BLaER1 treated with 17β-estradiol and CSF1 and Interleukin-3, amounts not matched to agents 10 nM and 100 nM (cell line): Measurements from ENCODE around the gene WDR82.

Experiments used
- H3K27ac ChIP-seq, 11 experiments: shearing (Covaris generic); formaldehyde crosslinking; 2 replicates each; pipeline ENCODE4 v1.8.1; 2022
- H3K27me3 ChIP-seq, 11 experiments: shearing (Covaris generic); formaldehyde crosslinking; 2 replicates each; pipeline ENCODE4 v1.8.1; 2022
- H3K36me3 ChIP-seq, 11 experiments: shearing (Covaris generic); formaldehyde crosslinking; 2 replicates each; pipeline ENCODE4 v1.8.1; 2022
- H3K4me1 ChIP-seq, 10 experiments: shearing (Covaris generic); formaldehyde crosslinking; 2 replicates each; pipeline ENCODE4 v1.8.1; 2022
- H3K4me2 ChIP-seq, 11 experiments: shearing (Covaris generic); formaldehyde crosslinking; 2 replicates each; pipeline ENCODE4 v1.8.1; 2022
- H3K4me3 ChIP-seq, 10 experiments: shearing (Covaris generic); formaldehyde crosslinking; 2 replicates each; pipeline ENCODE4 v1.8.1; 2022
- H3K9ac ChIP-seq, 11 experiments: shearing (Covaris generic); formaldehyde crosslinking; 2 replicates each; pipeline ENCODE4 v1.8.1; 2022
- H3K9me3 ChIP-seq, 11 experiments: shearing (Covaris generic); formaldehyde crosslinking; replicated peaks in 1 of 11; 2 replicates each; pipeline ENCODE4 v1.8.1; 2022
- H4K20me1 ChIP-seq, 11 experiments: shearing (Covaris generic); formaldehyde crosslinking; 2 replicates each; pipeline ENCODE4 v1.8.1; 2022
- Cebpa-rat ChIP-seq, 11 experiments: shearing (Covaris generic); IDR thresholded peaks; 2 replicates each; pipeline ENCODE4 v1.8.1; 2022

WDR82 gene

GRCh38 chr3:52221563-52222318 is 56.7 kb downstream of the WDR82 start:
- peaks cover 69 to 98% (median 97%) of the 10 kb centered on the region in 10 experiments for H3K4me1 ChIP-seq

GRCh38 chr3:52221141-52221562 is 57.3 kb downstream of the WDR82 start:
- no peak for TF ChIP-seq Cebpa-rat (IDR thresholded peaks at IDR 0.05)
- no peaks in the 10 kb centered on the region for H3K9me3 ChIP-seq
- no peaks in the 10 kb centered on the region for H3K27me3 ChIP-seq
- peaks cover 0 to 41% (median 0%) of the 10 kb centered on the region in 11 experiments; a peak in 11 of 22 replicates for H4K20me1 ChIP-seq
- peak overlapping the region in 9 of 11 experiments; percentile 70 to 100 (median 96); a peak in 17 of 22 replicates for H3K4me2 ChIP-seq
- H3K36me3 ChIP-seq, result peaks cover 0 to 26% (median 3%) of the 10 kb centered on the region in 11 experiments; a peak in 12 of 22 replicates
- peak overlapping the region in 6 of 11 experiments; percentile 16 to 81 (median 38); a peak in 8 of 22 replicates for H3K9ac ChIP-seq
- H3K27ac ChIP-seq, result peak overlapping the region in 4 of 11 experiments; percentile 19 to 93 (median 34); a peak in 7 of 22 replicates
- H3K4me1 ChIP-seq, result peaks cover 69 to 98% (median 97%) of the 10 kb centered on the region in 10 experiments
- no peak overlapping the region for H3K4me3 ChIP-seq

More at GRCh38 chr3:52221563-52222318, 56.7 kb downstream of the WDR82 start:
- peaks cover 0 to 25% (median 0%) of the 10 kb centered on the region in 11 experiments; a peak in 6 of 22 replicates for H3K36me3 ChIP-seq
- peak overlapping the region in 4 of 11 experiments; percentile 25 to 97 (median 94); a peak in 8 of 22 replicates for H3K27ac ChIP-seq
- H3K27me3 ChIP-seq, result no peaks in the 10 kb centered on the region
- H4K20me1 ChIP-seq, result peaks cover 0 to 41% (median under 1%) of the 10 kb centered on the region in 11 experiments; a peak in 11 of 22 replicates
- H3K4me3 ChIP-seq, result no peak overlapping the region
- H3K9me3 ChIP-seq, result no peaks in the 10 kb centered on the region
- peak overlapping the region in 10 of 11 experiments; percentile 23 to 100 (median 97); a peak in 19 of 22 replicates for H3K4me2 ChIP-seq
- H3K9ac ChIP-seq, result peak overlapping the region in 5 of 11 experiments; percentile 4 to 81 (median 28); a peak in 4 of 22 replicates
- TF ChIP-seq Cebpa-rat (IDR thresholded peaks at IDR 0.05), result no peak

- TF ChIP-seq Cebpa-rat (IDR thresholded peaks at IDR 0.05), result no peak
- H3K4me1 ChIP-seq, result peaks cover 69 to 98% (median 95%) of the 10 kb centered on the region in 10 experiments
- H4K20me1 ChIP-seq, result peaks cover 0 to 41% (median 0%) of the 10 kb centered on the region in 11 experiments; a peak in 8 of 22 replicates
- peak overlapping the region in 4 of 11 experiments; percentile 25 to 93 (median 50); a peak in 7 of 22 replicates for H3K27ac ChIP-seq
- no peak overlapping the region for H3K4me3 ChIP-seq
- peak overlapping the region in 6 of 11 experiments; percentile 9 to 81 (median 36); a peak in 8 of 22 replicates for H3K9ac ChIP-seq
- H3K9me3 ChIP-seq, result no peaks in the 10 kb centered on the region
- H3K4me2 ChIP-seq, result peak overlapping the region; percentile 21 to 100 (median 94); a peak in 20 of 22 replicates
- peaks cover 6 to 33% (median 9%) of the 10 kb centered on the region in 11 experiments for H3K36me3 ChIP-seq
- H3K27me3 ChIP-seq, result no peaks in the 10 kb centered on the region
Measured at GRCh38 chr3:52220380-52221026, 57.9 kb downstream of the WDR82 start.

- H3K4me1 ChIP-seq, result peaks cover 56 to 93% (median 81%) of the 10 kb centered on the region in 10 experiments
- no peak for TF ChIP-seq Cebpa-rat (IDR thresholded peaks at IDR 0.05)
- no peaks in the 10 kb centered on the region for H3K27me3 ChIP-seq
- H4K20me1 ChIP-seq, result peaks cover 0 to 55% (median 0%) of the 10 kb centered on the region in 11 experiments; a peak in 8 of 22 replicates
- H3K27ac ChIP-seq, result peak overlapping the region in 8 of 11 experiments; percentile 8 to 60 (median 30); a peak in 12 of 22 replicates
- no peak overlapping the region for H3K4me3 ChIP-seq
- peak overlapping the region; percentile 71 to 92 (median 77) for H3K4me2 ChIP-seq
- H3K9ac ChIP-seq, result peak overlapping the region in 6 of 11 experiments; percentile 17 to 42 (median 28); a peak in 6 of 22 replicates
- no peaks in the 10 kb centered on the region for H3K9me3 ChIP-seq
- H3K36me3 ChIP-seq, result peaks cover 20 to 47% (median 23%) of the 10 kb centered on the region in 11 experiments
Measured at GRCh38 chr3:52218937-52219650, 59.4 kb downstream of the WDR82 start.

- peak overlapping the region in 4 of 11 experiments; percentile 12 to 44 (median 20); a peak in 4 of 22 replicates for H3K9ac ChIP-seq
- peaks cover 27 to 53% (median 30%) of the 10 kb centered on the region in 11 experiments for H3K36me3 ChIP-seq
- peaks cover 49 to 87% (median 74%) of the 10 kb centered on the region in 10 experiments for H3K4me1 ChIP-seq
- H4K20me1 ChIP-seq, result peaks cover 0 to 61% (median 0%) of the 10 kb centered on the region in 11 experiments; a peak in 9 of 22 replicates
- H3K4me3 ChIP-seq, result no peak overlapping the region
- no peak for TF ChIP-seq Cebpa-rat (IDR thresholded peaks at IDR 0.05)
- H3K27me3 ChIP-seq, result no peaks in the 10 kb centered on the region
- peak overlapping the region; percentile 71 to 92 (median 77) for H3K4me2 ChIP-seq
- H3K9me3 ChIP-seq, result no peaks in the 10 kb centered on the region
- peak overlapping the region in 4 of 11 experiments; percentile 1 to 60 (median 46); a peak in 7 of 22 replicates for H3K27ac ChIP-seq
Measured at GRCh38 chr3:52218454-52218853, 60.0 kb downstream of the WDR82 start.

GRCh38 chr3:52218026-52218425 is 60.4 kb downstream of the WDR82 start:
- H3K4me3 ChIP-seq, result no peak overlapping the region
- H3K4me1 ChIP-seq, result peaks cover 49 to 83% (median 70%) of the 10 kb centered on the region in 10 experiments
- peak overlapping the region in 5 of 11 experiments; percentile 1 to 51 (median 13); a peak in 6 of 22 replicates for H3K27ac ChIP-seq
- H3K27me3 ChIP-seq, result no peaks in the 10 kb centered on the region
- peaks cover 31 to 55% (median 34%) of the 10 kb centered on the region in 11 experiments for H3K36me3 ChIP-seq
- peak overlapping the region; percentile 71 to 92 (median 77) for H3K4me2 ChIP-seq
- peaks cover 0 to 65% (median 1%) of the 10 kb centered on the region in 11 experiments; a peak in 9 of 22 replicates for H4K20me1 ChIP-seq
- TF ChIP-seq Cebpa-rat (IDR thresholded peaks at IDR 0.05), result no peak
- H3K9me3 ChIP-seq, result no peaks in the 10 kb centered on the region
- peak overlapping the region in 3 of 11 experiments; percentile 12 to 44 (median 20); a peak in 4 of 22 replicates for H3K9ac ChIP-seq

GRCh38 chr3:52217409-52217805 is 61.0 kb downstream of the WDR82 start:
- H3K9me3 ChIP-seq, result no peaks in the 10 kb centered on the region
- H3K4me2 ChIP-seq, result peak overlapping the region; percentile 71 to 92 (median 77)
- H3K4me1 ChIP-seq, result peaks cover 49 to 76% (median 64%) of the 10 kb centered on the region in 10 experiments
- no peak overlapping the region; a peak in 1 of 20 replicates for H3K4me3 ChIP-seq
- TF ChIP-seq Cebpa-rat (IDR thresholded peaks at IDR 0.05), result no peak
- peak overlapping the region in 6 of 11 experiments; percentile 6 to 56 (median 24); a peak in 6 of 22 replicates for H3K27ac ChIP-seq
- H4K20me1 ChIP-seq, result peaks cover 0 to 70% (median 4%) of the 10 kb centered on the region in 11 experiments; a peak in 9 of 22 replicates
- H3K27me3 ChIP-seq, result no peaks in the 10 kb centered on the region
- H3K36me3 ChIP-seq, result peaks cover 37 to 58% (median 40%) of the 10 kb centered on the region in 11 experiments
- H3K9ac ChIP-seq, result peak overlapping the region in 3 of 11 experiments; percentile 13 to 43 (median 28); a peak in 3 of 22 replicates
